Measurements from ENCODE around the gene NEGR1. TPM values are rescaled to one million over a fixed set of nuclear protein-coding genes. Genes with fewer than 3 reads are reported as not detected.
"Not testable (repeated sequence)": the region's sequence is repeated elsewhere in the genome, so short reads cannot be mapped to it uniquely, and the experiment has no call there.

NEGR1 gene
- total RNA-seq, 2 experiments from 2014 or later = not detected

- CTCF ChIA-PET = no interaction called here
- no peak overlapping the region for H3K27ac Mint-ChIP-seq
- peak; percentile 10 for DNase-seq
- H3K27me3 Mint-ChIP-seq (ENCODE audit: low read depth) = peaks cover 33% of the 10 kb centered on the region
- H3K4me3 Mint-ChIP-seq = peak overlapping the region; percentile 65
- H3K9me3 Mint-ChIP-seq = no peaks in the 10 kb centered on the region
- no peaks in the 10 kb centered on the region for H3K36me3 Mint-ChIP-seq (ENCODE audit: low read depth)
- peaks cover 17% of the 10 kb centered on the region for H3K4me1 Mint-ChIP-seq (ENCODE audit: low read depth)
- intact Hi-C loops (cut with micrococcal nuclease) = loop anchor here (5.0 kb wide), 1 partner anchor 1869 kb away; the partner anchor contains the start of gene CTH
Observed at GRCh38 chr1:72281637-72282270, 585 bp downstream of the NEGR1 start.

- CTCF ChIA-PET = no interaction called here
- H3K27me3 Mint-ChIP-seq (ENCODE audit: low read depth) = peaks cover 33% of the 10 kb centered on the region
- no peak overlapping the region for H3K27ac Mint-ChIP-seq
- no peak for DNase-seq
- intact Hi-C loops (cut with micrococcal nuclease) = loop anchor here (5.0 kb wide), 1 partner anchor 1869 kb away; the partner anchor contains the start of gene CTH
- peak overlapping the region; percentile 1 for H3K4me3 Mint-ChIP-seq
- H3K36me3 Mint-ChIP-seq (ENCODE audit: low read depth) = no peaks in the 10 kb centered on the region
- no peaks in the 10 kb centered on the region for H3K9me3 Mint-ChIP-seq
- H3K4me1 Mint-ChIP-seq (ENCODE audit: low read depth) = peaks cover 17% of the 10 kb centered on the region
Observed at GRCh38 chr1:72281144-72281543, 1.2 kb downstream of the NEGR1 start.

- peaks cover 17% of the 10 kb centered on the region for H3K4me1 Mint-ChIP-seq (ENCODE audit: low read depth)
- intact Hi-C loops (cut with micrococcal nuclease) = loop anchor here (5.0 kb wide), 1 partner anchor 1868 kb away; the partner anchor contains the start of gene CTH
- H3K36me3 Mint-ChIP-seq (ENCODE audit: low read depth) = no peaks in the 10 kb centered on the region
- peaks cover 33% of the 10 kb centered on the region for H3K27me3 Mint-ChIP-seq (ENCODE audit: low read depth)
- no peak overlapping the region for H3K4me3 Mint-ChIP-seq
- no peaks in the 10 kb centered on the region for H3K9me3 Mint-ChIP-seq
- DNase-seq = no peak
- CTCF ChIA-PET = no interaction called here
- H3K27ac Mint-ChIP-seq = no peak overlapping the region
Observed at GRCh38 chr1:72280711-72281110, 1.6 kb downstream of the NEGR1 start.

DNA sequence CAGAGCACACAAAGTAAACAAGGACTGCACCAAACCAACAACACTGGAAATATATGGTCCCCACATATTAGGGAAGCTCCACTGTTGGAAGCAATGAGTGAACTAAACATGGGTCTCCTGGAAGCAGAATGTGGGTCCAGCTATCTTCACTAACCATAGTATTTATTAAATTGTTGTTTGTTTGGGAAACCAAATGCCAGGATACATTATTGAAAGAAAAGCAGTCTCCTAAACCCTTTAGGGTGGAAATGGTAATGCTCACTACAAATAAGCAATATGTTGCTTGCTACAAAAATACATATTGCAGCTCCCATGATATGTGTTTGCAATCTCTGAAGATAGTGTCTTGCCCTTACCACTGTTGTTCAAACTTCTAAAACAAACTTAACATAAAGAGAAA lies 2.2 kb downstream of the NEGR1 start:
- peaks cover 17% of the 10 kb centered on the region for H3K4me1 Mint-ChIP-seq (ENCODE audit: low read depth)
- H3K4me3 Mint-ChIP-seq = no peak overlapping the region
- H3K9me3 Mint-ChIP-seq = no peaks in the 10 kb centered on the region
- CTCF ChIA-PET = no interaction called here
- H3K27ac Mint-ChIP-seq = no peak overlapping the region
- intact Hi-C loops (cut with micrococcal nuclease) = loop anchor here (5.0 kb wide), 1 partner anchor 1868 kb away; the partner anchor contains the start of gene CTH
- no peaks in the 10 kb centered on the region for H3K36me3 Mint-ChIP-seq (ENCODE audit: low read depth)
- H3K27me3 Mint-ChIP-seq (ENCODE audit: low read depth) = peaks cover 33% of the 10 kb centered on the region
- DNase-seq = no peak

- intact Hi-C loops (cut with micrococcal nuclease) = no loop called here
- no peak for DNase-seq
- H3K36me3 Mint-ChIP-seq (ENCODE audit: low read depth) = no peaks in the 10 kb centered on the region
- H3K4me3 Mint-ChIP-seq = no peak overlapping the region
- no peak overlapping the region for H3K27ac Mint-ChIP-seq
- H3K4me1 Mint-ChIP-seq (ENCODE audit: low read depth) = peaks cover 17% of the 10 kb centered on the region
- H3K9me3 Mint-ChIP-seq = no peaks in the 10 kb centered on the region
- peaks cover 33% of the 10 kb centered on the region for H3K27me3 Mint-ChIP-seq (ENCODE audit: low read depth)
- CTCF ChIA-PET = no interaction called here
Observed at GRCh38 chr1:72278461-72278860, 3.9 kb downstream of the NEGR1 start.

DNA sequence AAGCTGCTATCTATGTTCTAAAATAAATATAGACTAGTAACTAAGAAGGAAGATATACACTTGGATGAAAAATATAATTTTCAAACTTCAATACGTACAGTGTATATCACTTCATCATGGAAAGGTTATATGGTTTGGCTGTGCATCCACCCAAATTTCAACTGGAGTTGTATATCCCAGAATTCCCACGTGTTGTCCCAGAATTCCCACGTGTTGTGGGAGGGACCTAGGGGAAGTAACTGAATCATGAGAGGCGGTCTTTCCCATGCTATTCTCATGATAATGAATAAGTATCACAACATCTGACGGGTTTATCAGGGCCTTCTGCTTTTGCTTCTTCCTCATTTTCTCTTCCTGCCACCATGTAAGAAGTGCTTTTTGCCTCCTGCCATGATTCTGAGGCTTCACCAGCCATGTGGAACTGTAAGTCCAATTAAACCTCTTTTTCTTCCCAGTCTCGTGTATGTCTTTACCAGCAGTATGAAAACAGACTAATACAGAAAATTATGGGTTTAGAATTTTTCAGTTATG lies 10.7 kb downstream of the NEGR1 start:
- Mint-ChIP-seq H3K4me1 (ENCODE audit: low read depth) (no peaks in the 10 kb centered on the region), H3K36me3 (ENCODE audit: low read depth) (no peaks in the 10 kb centered on the region), H3K4me3 (no peak overlapping the region)

DNA sequence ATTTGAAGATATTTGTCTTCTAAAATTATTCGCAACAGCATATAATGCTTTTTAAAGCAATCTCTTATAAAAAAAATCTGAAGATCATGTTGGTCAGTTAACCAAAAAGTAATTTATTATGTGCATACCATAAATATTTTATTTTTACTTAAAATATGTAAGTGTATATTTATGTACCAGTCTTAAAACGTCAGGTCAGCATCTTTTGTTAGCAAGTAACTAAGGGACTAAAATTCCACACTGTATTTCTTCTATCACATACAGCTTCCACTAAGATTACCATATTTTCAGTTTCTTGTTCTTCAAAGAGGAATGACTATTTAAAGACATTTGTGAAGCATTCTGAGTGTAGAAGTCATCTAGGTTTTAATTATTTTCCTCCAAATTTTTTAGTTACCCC lies 19.6 kb downstream of the NEGR1 start:
- Mint-ChIP-seq H3K9me3 (no peaks in the 10 kb centered on the region), H3K4me1 (ENCODE audit: low read depth) (no peaks in the 10 kb centered on the region), H3K36me3 (ENCODE audit: low read depth) (no peaks in the 10 kb centered on the region), H3K4me3 (no peak overlapping the region), H3K27me3 (ENCODE audit: low read depth) (no peaks in the 10 kb centered on the region), H3K27ac (no peak overlapping the region)
- CTCF ChIA-PET = no interaction called here
- intact Hi-C loops (cut with micrococcal nuclease) = no loop called here
- DNase-seq = no peak

More for the DNA sequence above, 10.7 kb downstream of the NEGR1 start:
- CTCF ChIA-PET = no interaction called here
- H3K27ac Mint-ChIP-seq = no peak overlapping the region
- DNase-seq = no peak
- intact Hi-C loops (cut with micrococcal nuclease) = no loop called here
- peaks cover 3% of the 10 kb centered on the region for H3K27me3 Mint-ChIP-seq (ENCODE audit: low read depth)
- peaks cover 2% of the 10 kb centered on the region for H3K9me3 Mint-ChIP-seq

DNA sequence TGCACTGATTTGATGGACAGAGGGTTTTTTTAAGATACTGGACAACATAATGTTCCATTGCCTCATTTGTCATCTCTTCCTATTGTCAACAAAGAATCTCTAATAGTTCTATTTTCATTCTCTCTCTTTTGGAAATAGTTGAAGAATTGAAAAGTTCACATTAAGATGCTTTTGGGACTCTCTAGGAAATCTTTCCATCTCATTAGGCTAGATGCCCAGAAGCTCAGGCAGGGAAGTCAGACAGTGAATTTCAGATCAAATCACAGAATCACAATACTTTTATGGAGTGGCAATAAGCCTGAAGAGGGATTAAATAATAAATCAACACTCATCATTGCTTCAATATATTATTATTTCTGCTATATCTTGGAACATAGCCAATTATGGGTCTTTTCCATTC lies 29.2 kb downstream of the NEGR1 start:
- no peak for DNase-seq
- CTCF ChIA-PET = no interaction called here
- Mint-ChIP-seq H3K4me1 (ENCODE audit: low read depth) (no peaks in the 10 kb centered on the region), H3K4me3 (no peak overlapping the region), H3K27me3 (ENCODE audit: low read depth) (peaks cover 3% of the 10 kb centered on the region), H3K36me3 (ENCODE audit: low read depth) (no peaks in the 10 kb centered on the region), H3K9me3 (peaks cover 2% of the 10 kb centered on the region), H3K27ac (no peak overlapping the region)
- intact Hi-C loops (cut with micrococcal nuclease) = no loop called here

DNA sequence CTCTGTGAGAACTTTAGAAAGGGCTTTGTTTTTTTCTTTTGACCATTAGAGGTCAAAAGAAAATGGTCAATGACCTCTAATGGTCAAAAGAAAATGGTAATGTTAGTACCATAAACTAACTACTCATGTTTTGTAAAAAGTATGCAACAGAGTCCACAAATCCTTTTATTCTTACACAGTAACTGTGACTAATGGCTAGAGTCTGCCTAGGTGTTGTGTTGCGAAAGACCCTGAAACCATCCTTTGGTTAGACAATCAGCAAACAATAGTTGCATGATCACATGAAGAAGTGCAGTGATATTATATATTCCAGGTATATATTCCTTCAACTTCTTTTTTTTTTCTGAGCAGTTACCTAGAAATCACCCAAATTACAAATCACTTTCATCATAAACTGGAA lies 40.9 kb downstream of the NEGR1 start:
- Mint-ChIP-seq H3K27ac (no peak overlapping the region), H3K9me3 (no peaks in the 10 kb centered on the region)
- intact Hi-C loops (cut with micrococcal nuclease) = no loop called here

GRCh38 chr1:72235931-72236330 lies 46.4 kb downstream of the NEGR1 start:
- H3K4me1 Mint-ChIP-seq (ENCODE audit: low read depth); intact Hi-C loops (cut with micrococcal nuclease); H3K27me3 Mint-ChIP-seq (ENCODE audit: low read depth); H3K9me3 Mint-ChIP-seq; H3K36me3 Mint-ChIP-seq (ENCODE audit: low read depth); H3K27ac Mint-ChIP-seq; DNase-seq; CTCF ChIA-PET; H3K4me3 Mint-ChIP-seq: not testable (repeated sequence)

More for the DNA sequence above, 40.9 kb downstream of the NEGR1 start:
- Mint-ChIP-seq H3K4me3 (no peak overlapping the region), H3K4me1 (ENCODE audit: low read depth) (no peaks in the 10 kb centered on the region), H3K36me3 (ENCODE audit: low read depth) (no peaks in the 10 kb centered on the region), H3K27me3 (ENCODE audit: low read depth) (no peaks in the 10 kb centered on the region)
- CTCF ChIA-PET = no interaction called here
- no peak for DNase-seq

DNA sequence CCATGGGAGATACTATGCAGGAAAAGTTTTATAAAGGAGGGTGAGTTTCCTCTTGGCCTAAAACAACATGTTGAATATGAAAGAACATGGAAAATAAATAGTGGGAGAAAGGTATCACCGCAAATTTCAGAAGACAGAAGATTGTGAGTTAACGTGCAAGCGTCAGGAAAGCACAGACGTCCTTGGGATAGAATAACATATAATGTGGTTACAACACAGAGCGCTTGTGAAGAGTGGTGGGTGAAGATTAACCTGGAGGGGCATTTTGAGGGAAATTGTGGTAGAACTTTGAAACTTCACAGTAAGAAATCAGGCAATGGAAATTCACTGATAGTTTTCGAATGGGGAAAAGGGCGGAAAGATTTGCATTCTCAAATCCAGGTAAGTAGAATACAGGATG lies 47.3 kb downstream of the NEGR1 start:
- Mint-ChIP-seq H3K27me3 (ENCODE audit: low read depth) (no peaks in the 10 kb centered on the region), H3K36me3 (ENCODE audit: low read depth) (no peaks in the 10 kb centered on the region), H3K4me1 (ENCODE audit: low read depth) (no peaks in the 10 kb centered on the region), H3K4me3 (no peak overlapping the region), H3K27ac (no peak overlapping the region), H3K9me3 (peaks cover 4% of the 10 kb centered on the region)
- CTCF ChIA-PET = no interaction called here
- intact Hi-C loops (cut with micrococcal nuclease) = no loop called here
- DNase-seq = no peak

- intact Hi-C loops (cut with micrococcal nuclease) = no loop called here
- Mint-ChIP-seq H3K36me3 (ENCODE audit: low read depth) (no peaks in the 10 kb centered on the region), H3K4me3 (no peak overlapping the region), H3K9me3 (peaks cover 4% of the 10 kb centered on the region), H3K27me3 (ENCODE audit: low read depth) (no peaks in the 10 kb centered on the region), H3K4me1 (ENCODE audit: low read depth) (no peaks in the 10 kb centered on the region), H3K27ac (no peak overlapping the region)
- CTCF ChIA-PET = interaction anchor here (0.9 kb wide), 1 partner anchor 136 kb away, joined by 3 read pairs; no protein-coding TSS in a partner anchor
- DNase-seq = no peak
Observed at GRCh38 chr1:72230746-72231145, 51.6 kb downstream of the NEGR1 start.

DNA sequence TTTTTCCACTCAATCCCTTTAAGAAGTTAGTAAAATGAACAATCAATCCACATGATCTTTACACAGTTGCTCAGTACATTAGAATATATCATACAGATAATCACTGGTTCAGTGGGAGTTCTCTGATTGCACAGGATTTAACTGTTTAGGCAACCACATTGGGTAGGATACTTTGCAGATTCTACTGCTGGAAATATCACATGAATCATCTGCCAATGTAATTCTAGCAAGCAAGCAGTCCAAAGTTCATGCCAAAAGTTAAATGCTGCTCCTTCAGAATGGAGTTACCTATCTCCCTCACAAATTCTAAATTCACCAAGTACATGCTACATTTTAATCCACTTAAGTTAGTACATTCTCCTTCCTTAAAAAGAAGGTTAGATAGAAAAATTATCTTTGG lies 52.4 kb downstream of the NEGR1 start:
- no peak for DNase-seq
- CTCF ChIA-PET = interaction anchor here (0.9 kb wide), 1 partner anchor 137 kb away, joined by 3 read pairs; no protein-coding TSS in a partner anchor
- Mint-ChIP-seq H3K27me3 (ENCODE audit: low read depth) (no peaks in the 10 kb centered on the region), H3K27ac (no peak overlapping the region), H3K4me1 (ENCODE audit: low read depth) (no peaks in the 10 kb centered on the region), H3K4me3 (no peak overlapping the region), H3K36me3 (ENCODE audit: low read depth) (no peaks in the 10 kb centered on the region), H3K9me3 (peaks cover under 1% of the 10 kb centered on the region)
- intact Hi-C loops (cut with micrococcal nuclease) = no loop called here

Data from activated naive CD4-positive, alpha-beta T cell treated with anti-CD3 and anti-CD28 coated beads for 36 hours (primary cell).